WTC11 (cell line): ENCODE data around the gene NAALADL2.

Source experiments
- ATF6 ChIP-seq: sonication (generic); formaldehyde crosslinking; IDR thresholded peaks from 2 replicates; pipeline ENCODE4 v1.8.1; 2023; ENCODE audit warnings: mild to moderate bottlenecking, missing genetic modification reagents
- CREB1 ChIP-seq: sonication (generic); formaldehyde crosslinking; IDR thresholded peaks from 2 replicates; pipeline ENCODE4 v1.8.0; 2023; ENCODE audit warnings: mild to moderate bottlenecking, missing genetic modification reagents
- E2F5 ChIP-seq: sonication (generic); formaldehyde crosslinking; IDR thresholded peaks from 2 replicates; pipeline ENCODE4 v1.8.1; 2022; ENCODE audit warnings: mild to moderate bottlenecking, moderate library complexity, missing genetic modification reagents
- ELF4 ChIP-seq: sonication (generic); formaldehyde crosslinking; IDR thresholded peaks from 2 replicates; pipeline ENCODE4 v1.8.1; 2022; ENCODE audit warnings: low read depth, mild to moderate bottlenecking, moderate library complexity, missing genetic modification reagents
- ETV6 ChIP-seq: sonication (generic); formaldehyde crosslinking; IDR thresholded peaks from 2 replicates; pipeline ENCODE4 v1.8.1; 2022; ENCODE audit warnings: mild to moderate bottlenecking, missing genetic modification reagents
- MAX ChIP-seq: sonication (generic); formaldehyde crosslinking; IDR thresholded peaks from 2 replicates; pipeline ENCODE4 v1.8.0; 2022; ENCODE audit warnings: mild to moderate bottlenecking, missing genetic modification reagents
- NFYB ChIP-seq: sonication (generic); formaldehyde crosslinking; conservative IDR thresholded peaks from 2 replicates; pipeline ENCODE4 v1.8.0; 2022; ENCODE audit warnings: low read depth, missing genetic modification reagents
- NR1H2 ChIP-seq: sonication (generic); formaldehyde crosslinking; IDR thresholded peaks from 2 replicates; pipeline ENCODE4 v1.9.0; 2021; ENCODE audit warnings: mild to moderate bottlenecking, moderate library complexity, missing genetic modification reagents
- TEAD4 ChIP-seq: sonication (generic); formaldehyde crosslinking; IDR thresholded peaks from 2 replicates; pipeline ENCODE4 v1.8.0; 2022; ENCODE audit warnings: mild to moderate bottlenecking, missing genetic modification reagents
- TP53 ChIP-seq: sonication (generic); formaldehyde crosslinking; IDR thresholded peaks from 2 replicates; pipeline ENCODE4 v1.8.1; 2023; ENCODE audit warnings: mild to moderate bottlenecking, missing genetic modification reagents
- USF2 ChIP-seq: sonication (generic); formaldehyde crosslinking; IDR thresholded peaks from 2 replicates; pipeline ENCODE4 v1.8.1; 2023; ENCODE audit warnings: mild to moderate bottlenecking, missing genetic modification reagents, moderate library complexity
- ZNF512 ChIP-seq: sonication (generic); formaldehyde crosslinking; IDR thresholded peaks from 2 replicates; pipeline ENCODE4 v1.8.1; 2022; ENCODE audit warnings: missing genetic modification reagents, borderline replicate concordance
- TF ChIP-seq, protein P1 (sequence below): fragments of 200-600 bp; IDR thresholded peaks from 2 replicates; pipeline ENCODE4 v1.8.0; 2022; ENCODE audit warnings: antibody characterized with exemption

DNA sequence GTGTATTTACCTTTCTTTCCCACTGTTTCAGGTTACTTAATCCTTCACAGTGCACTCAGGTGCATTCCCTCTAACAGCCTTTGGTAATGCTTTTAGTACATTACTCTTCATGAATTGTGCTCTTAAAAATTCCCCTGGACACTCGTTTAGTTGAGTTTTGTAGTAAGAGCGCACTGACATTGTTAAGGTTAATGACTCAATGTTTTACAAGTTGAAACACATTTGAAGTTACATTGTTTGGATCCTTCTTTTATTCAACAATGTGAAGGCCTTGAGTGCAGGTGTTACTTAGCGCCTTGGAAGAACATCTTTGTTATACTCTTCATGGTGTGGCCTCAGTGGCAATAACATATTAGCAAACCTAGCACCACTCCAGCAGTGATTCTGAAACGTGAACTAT is 739.6 kb downstream of the NAALADL2 start:
- TF ChIP-seq TEAD4 (CRISPR knock-in tag): no peak
- TF ChIP-seq, protein P1, sequence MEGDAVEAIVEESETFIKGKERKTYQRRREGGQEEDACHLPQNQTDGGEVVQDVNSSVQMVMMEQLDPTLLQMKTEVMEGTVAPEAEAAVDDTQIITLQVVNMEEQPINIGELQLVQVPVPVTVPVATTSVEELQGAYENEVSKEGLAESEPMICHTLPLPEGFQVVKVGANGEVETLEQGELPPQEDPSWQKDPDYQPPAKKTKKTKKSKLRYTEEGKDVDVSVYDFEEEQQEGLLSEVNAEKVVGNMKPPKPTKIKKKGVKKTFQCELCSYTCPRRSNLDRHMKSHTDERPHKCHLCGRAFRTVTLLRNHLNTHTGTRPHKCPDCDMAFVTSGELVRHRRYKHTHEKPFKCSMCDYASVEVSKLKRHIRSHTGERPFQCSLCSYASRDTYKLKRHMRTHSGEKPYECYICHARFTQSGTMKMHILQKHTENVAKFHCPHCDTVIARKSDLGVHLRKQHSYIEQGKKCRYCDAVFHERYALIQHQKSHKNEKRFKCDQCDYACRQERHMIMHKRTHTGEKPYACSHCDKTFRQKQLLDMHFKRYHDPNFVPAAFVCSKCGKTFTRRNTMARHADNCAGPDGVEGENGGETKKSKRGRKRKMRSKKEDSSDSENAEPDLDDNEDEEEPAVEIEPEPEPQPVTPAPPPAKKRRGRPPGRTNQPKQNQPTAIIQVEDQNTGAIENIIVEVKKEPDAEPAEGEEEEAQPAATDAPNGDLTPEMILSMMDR: no peak
- TF ChIP-seq E2F5 (CRISPR knock-in tag): no peak
- TF ChIP-seq CREB1 (CRISPR knock-in tag): no peak
- TF ChIP-seq ETV6 (CRISPR knock-in tag): no peak
- TF ChIP-seq ELF4 (CRISPR knock-in tag): no peak
- no peak for TF ChIP-seq USF2 (CRISPR knock-in tag)
- TF ChIP-seq MAX (CRISPR knock-in tag): no peak
- no peak for TF ChIP-seq ZNF512 (CRISPR knock-in tag)
- no peak for TF ChIP-seq TP53 (CRISPR knock-in tag)
- TF ChIP-seq ATF6 (CRISPR knock-in tag): no peak
- TF ChIP-seq NFYB (CRISPR knock-in tag): no peak
- no peak for TF ChIP-seq NR1H2
